GM21528 (cell line): ENCODE data around the gene ZNF574.

Source experiments
- ATAC-seq: cut with Tn5 transposase; IDR thresholded peaks from one replicate; pipeline ENCODE4 v1.9.1; 2021; ENCODE audit warnings: mild to moderate bottlenecking, moderate library complexity; ENCODE audit not compliant: unreplicated experiment, low FRiP score

ZNF574 gene

GRCh38 chr19:42053037-42053935 is 22.7 kb upstream of the ZNF574 start:
- ATAC-seq = no peak

- ATAC-seq = no peak
Observed at GRCh38 chr19:42054205-42054604, 21.8 kb upstream of the ZNF574 start.

GRCh38 chr19:42057846-42058245 is 18.1 kb upstream of the ZNF574 start:
- ATAC-seq = no peak

- ATAC-seq = no peak
Observed at GRCh38 chr19:42059196-42059595, 16.8 kb upstream of the ZNF574 start.

- ATAC-seq = no peak
Observed at GRCh38 chr19:42060117-42060516, 15.8 kb upstream of the ZNF574 start.

- no peak for ATAC-seq
Observed at GRCh38 chr19:42062381-42062780, 13.6 kb upstream of the ZNF574 start.

GRCh38 chr19:42064432-42064831 is 11.5 kb upstream of the ZNF574 start:
- no peak for ATAC-seq

- no peak for ATAC-seq
Observed at GRCh38 chr19:42065051-42065450, 10.9 kb upstream of the ZNF574 start.

GRCh38 chr19:42065511-42065910 is 10.5 kb upstream of the ZNF574 start:
- no peak for ATAC-seq

- ATAC-seq = no peak
Observed at GRCh38 chr19:42066075-42066754, 9.8 kb upstream of the ZNF574 start.

GRCh38 chr19:42067315-42067888 is 8.6 kb upstream of the ZNF574 start:
- ATAC-seq = no peak

- ATAC-seq = no peak
Observed at GRCh38 chr19:42068361-42068755, 7.6 kb upstream of the ZNF574 start.

- no peak for ATAC-seq
Observed at GRCh38 chr19:42068756-42069571, 7.0 kb upstream of the ZNF574 start.

- ATAC-seq = no peak
Observed at GRCh38 chr19:42069619-42070351, 6.2 kb upstream of the ZNF574 start, which contains the start of gene GRIK5. GRIK5 (minus strand) TSS chr19:42070206; CDS start chr19:42065770, 4,436 bp downstream.

GRCh38 chr19:42071247-42071646 is 4.7 kb upstream of the ZNF574 start:
- no peak for ATAC-seq

- ATAC-seq = no peak
Observed at GRCh38 chr19:42074513-42075363, 1.2 kb upstream of the ZNF574 start.

GRCh38 chr19:42075364-42075615 is 676 bp upstream of the ZNF574 start:
- no peak for ATAC-seq

GRCh38 chr19:42076380-42076944 is 496 bp downstream of the ZNF574 start:
- ATAC-seq = no peak

- ATAC-seq = no peak
Observed at GRCh38 chr19:42078058-42078457, 2.1 kb downstream of the ZNF574 start.
